Measurements from ENCODE around the gene FBXO41.

FBXO41 gene

DNA sequence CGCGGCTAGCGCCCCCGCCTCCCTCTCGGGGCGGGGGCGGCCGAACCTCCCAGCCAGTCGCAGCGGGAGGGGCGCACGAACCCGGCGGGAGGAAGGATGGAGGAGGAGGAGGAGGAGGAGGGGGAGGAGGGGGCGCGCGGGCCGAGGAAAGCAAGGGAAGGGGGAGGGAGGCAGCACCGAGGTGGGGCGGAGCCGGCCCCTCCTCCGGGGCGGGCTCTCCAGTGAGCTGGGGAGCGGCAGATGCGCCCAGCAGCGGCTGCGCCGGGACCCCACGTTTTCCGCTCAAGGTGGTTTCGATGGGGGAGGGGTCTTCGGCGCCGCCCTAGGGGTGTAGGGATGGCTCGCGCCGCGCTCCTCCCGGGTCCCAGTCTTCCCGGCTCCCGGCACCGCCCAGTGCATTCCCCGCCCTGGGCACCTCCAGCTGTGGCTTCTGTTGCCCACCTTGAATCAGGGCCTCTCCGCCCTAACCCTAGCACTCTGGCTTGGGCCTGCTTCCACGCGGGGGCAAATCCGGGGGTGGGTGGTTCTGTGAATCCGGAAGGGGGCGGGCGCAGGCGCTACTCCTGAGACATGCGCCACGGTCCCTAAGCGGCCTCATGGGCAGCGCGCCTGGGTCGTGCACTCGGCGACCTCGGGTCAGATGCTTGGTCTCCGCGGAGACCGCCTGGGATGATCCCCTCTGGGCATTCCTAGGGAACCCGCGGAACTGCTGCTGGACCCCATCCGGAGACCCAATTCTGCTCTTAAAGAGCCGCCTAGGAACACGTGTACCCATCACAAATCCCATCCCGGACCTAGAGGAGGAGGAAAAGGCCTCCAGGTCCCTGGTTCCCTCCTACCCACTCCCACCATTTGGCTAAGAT lies at the start of gene FBXO41:
TSS of gene FBXO41 (minus strand) at position 183 of the 863 bp plus-strand sequence. CDS start 14,848 bp downstream, outside the sequence.
- Mint-ChIP-seq H3K27me3 (ENCODE audit: low read depth) (peaks cover 18% of the 10 kb centered on the region), H3K9me3 (no peaks in the 10 kb centered on the region), H3K4me1 (ENCODE audit: low read depth) (peaks cover 12% of the 10 kb centered on the region), H3K4me3 (peak within 1 kb of the TSS; percentile 81), H3K27ac (peak within 1 kb of the TSS; percentile 27), H3K36me3 (ENCODE audit: low read depth) (no peaks in the 10 kb centered on the region)
- peak; percentile 73 for DNase-seq (ENCODE audit: low spot score)

DNA sequence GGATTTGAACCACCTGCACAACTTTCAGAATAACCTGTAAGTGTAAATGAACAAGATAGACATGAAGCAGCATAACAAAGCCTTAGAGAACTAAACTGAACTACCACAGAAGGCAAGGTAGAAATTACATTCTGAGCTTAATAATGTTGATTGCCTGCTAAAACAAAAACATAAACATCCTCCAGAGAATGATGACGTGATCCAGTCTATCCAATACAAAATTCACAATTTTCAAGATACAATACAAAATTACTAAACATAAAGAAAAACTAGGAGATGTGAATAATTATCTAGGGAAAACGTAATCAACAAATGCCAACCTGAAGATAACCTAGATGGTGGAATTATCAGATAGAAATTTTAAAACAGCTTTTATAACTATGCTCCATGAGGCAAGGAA lies 49.8 kb upstream of the FBXO41 start:
- Mint-ChIP-seq H3K4me3 (no peak overlapping the region), H3K36me3 (ENCODE audit: low read depth) (no peaks in the 10 kb centered on the region), H3K4me1 (ENCODE audit: low read depth) (peaks cover 3% of the 10 kb centered on the region), H3K27me3 (ENCODE audit: low read depth) (peaks cover 16% of the 10 kb centered on the region), H3K9me3 (peaks cover 7% of the 10 kb centered on the region), H3K27ac (no peak overlapping the region)
- no peak for DNase-seq (ENCODE audit: low spot score)

DNA sequence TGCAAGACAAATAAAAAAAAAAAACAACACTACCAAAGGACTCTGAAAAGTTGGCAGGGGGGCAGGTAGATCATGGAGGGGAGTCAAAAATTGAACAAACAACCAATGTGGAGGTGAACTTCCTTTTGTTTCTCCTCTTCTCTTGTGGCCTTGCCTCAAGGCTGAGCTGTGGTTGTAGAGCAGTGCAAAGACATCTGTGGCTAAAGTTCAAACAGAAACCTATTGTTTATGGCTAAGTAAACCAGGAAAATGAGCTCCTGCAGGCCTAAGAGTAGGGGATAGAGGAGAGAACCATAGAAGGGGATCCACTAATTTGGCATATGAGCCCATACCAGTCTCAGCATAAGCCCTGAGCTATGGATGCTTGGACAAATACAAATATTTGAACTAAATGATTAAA lies 49.3 kb upstream of the FBXO41 start:
- Mint-ChIP-seq H3K27ac (no peak overlapping the region), H3K4me1 (ENCODE audit: low read depth) (peaks cover 3% of the 10 kb centered on the region), H3K36me3 (ENCODE audit: low read depth) (no peaks in the 10 kb centered on the region), H3K4me3 (no peak overlapping the region), H3K9me3 (peaks cover 7% of the 10 kb centered on the region), H3K27me3 (ENCODE audit: low read depth) (peaks cover 16% of the 10 kb centered on the region)
- DNase-seq (ENCODE audit: low spot score), result no peak

DNA sequence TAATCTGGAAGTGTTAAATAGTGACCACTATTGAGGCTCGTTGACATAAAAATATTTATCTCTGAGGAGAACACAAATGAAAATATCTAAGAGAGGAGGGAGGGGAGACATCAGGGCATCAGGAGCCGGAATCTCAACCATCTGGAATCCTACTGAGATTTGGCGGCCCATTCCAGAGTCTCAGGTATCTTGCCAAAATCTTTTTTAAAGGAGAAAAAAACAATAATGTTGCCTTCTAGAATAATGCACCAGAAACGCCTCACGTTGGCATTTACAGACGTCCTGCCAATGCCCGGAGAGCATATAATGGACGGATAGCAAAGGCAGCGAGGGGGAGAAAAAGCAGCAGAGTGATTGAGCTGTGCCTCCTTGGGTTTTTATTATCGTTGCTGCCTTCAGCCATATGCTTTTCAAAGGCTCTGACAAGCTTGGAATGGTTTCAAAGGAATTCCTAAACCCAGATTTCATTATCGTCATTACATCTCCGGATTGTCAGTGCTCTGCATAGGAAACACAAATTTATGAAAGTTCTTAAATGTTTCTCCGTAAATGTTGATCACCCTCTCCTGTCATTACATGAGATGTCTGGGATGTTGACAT lies 39.9 kb upstream of the FBXO41 start:
- Mint-ChIP-seq H3K27ac (no peak overlapping the region), H3K36me3 (ENCODE audit: low read depth) (no peaks in the 10 kb centered on the region), H3K27me3 (ENCODE audit: low read depth) (peaks cover 26% of the 10 kb centered on the region), H3K4me1 (ENCODE audit: low read depth) (no peaks in the 10 kb centered on the region), H3K9me3 (no peaks in the 10 kb centered on the region), H3K4me3 (no peak overlapping the region)
- DNase-seq (ENCODE audit: low spot score), result no peak

DNA sequence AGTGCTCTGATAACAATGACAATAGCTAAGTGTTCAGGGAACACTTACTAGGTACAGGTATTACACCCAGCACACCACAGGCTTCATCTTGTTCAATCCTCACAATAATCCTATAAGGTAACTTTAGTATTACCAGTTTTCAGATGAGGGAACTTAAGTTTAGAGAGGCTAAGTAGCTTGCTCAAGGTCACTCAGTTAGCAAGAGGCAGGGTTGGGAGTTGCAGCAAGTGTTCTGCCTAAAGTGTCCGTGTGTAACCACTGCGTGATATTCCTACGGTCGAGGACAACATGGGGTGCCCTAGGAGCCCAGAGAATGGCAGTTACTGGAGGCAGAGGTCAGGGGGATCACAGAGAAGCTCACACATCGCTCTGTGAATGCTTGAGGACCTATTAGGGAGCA lies 39.3 kb upstream of the FBXO41 start:
- no peaks in the 10 kb centered on the region for H3K9me3 Mint-ChIP-seq
- H3K4me3 Mint-ChIP-seq, result no peak overlapping the region
- H3K36me3 Mint-ChIP-seq (ENCODE audit: low read depth), result no peaks in the 10 kb centered on the region
- peaks cover 26% of the 10 kb centered on the region for H3K27me3 Mint-ChIP-seq (ENCODE audit: low read depth)
- DNase-seq (ENCODE audit: low spot score), result no peak
- no peak overlapping the region for H3K27ac Mint-ChIP-seq
- no peaks in the 10 kb centered on the region for H3K4me1 Mint-ChIP-seq (ENCODE audit: low read depth)

DNA sequence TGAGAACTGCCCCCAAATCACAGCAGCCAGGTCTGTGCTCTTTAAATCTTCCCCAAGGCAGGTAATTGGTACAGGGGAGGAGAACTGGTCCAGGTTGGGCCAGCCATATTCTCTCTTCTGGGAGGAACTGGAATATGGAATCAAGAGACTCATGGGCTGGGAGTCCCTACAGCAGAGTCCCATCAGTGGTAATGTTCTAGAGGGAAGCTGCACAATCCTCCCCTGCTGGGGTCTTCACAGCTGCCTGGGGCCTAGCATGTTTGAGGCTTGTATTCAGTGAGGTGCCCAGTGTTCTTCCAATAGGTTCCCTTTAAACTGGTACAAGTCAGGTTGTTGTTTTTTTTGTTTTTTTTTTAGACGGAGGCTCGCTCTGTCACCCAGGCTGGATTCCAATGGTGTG lies 30.2 kb upstream of the FBXO41 start:
- Mint-ChIP-seq H3K27me3 (ENCODE audit: low read depth) (peaks cover 9% of the 10 kb centered on the region), H3K4me1 (ENCODE audit: low read depth) (no peaks in the 10 kb centered on the region), H3K27ac (no peak overlapping the region), H3K9me3 (no peaks in the 10 kb centered on the region), H3K4me3 (no peak overlapping the region), H3K36me3 (ENCODE audit: low read depth) (no peaks in the 10 kb centered on the region)
- no peak for DNase-seq (ENCODE audit: low spot score)

- no peaks in the 10 kb centered on the region for H3K36me3 Mint-ChIP-seq (ENCODE audit: low read depth)
- no peak overlapping the region for H3K4me3 Mint-ChIP-seq
- no peaks in the 10 kb centered on the region for H3K9me3 Mint-ChIP-seq
- no peak overlapping the region for H3K27ac Mint-ChIP-seq
- no peaks in the 10 kb centered on the region for H3K4me1 Mint-ChIP-seq (ENCODE audit: low read depth)
- no peak for DNase-seq (ENCODE audit: low spot score)
- peaks cover 10% of the 10 kb centered on the region for H3K27me3 Mint-ChIP-seq (ENCODE audit: low read depth)
These were observed 23.4 kb upstream of the FBXO41 start for GRCh38 chr2:73307720-73308119.

DNA sequence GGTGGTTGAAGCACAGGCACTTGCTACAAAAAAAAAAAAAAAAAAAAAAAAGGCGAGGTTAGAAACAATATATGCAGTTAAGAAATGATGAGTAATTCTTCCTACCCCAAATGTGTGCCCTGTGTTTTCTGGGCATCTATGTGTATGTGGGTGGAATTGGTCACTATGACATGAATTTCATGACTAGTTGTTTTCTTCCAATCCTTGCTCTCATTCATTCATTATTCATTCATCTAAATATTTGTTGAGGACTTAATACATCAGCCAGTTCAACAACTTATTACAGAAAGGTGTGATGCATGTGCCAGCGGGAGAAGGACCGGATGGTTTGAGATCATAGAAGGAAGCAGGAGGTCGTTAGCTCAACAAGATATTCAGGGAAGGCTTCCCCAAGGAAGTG lies 17.4 kb upstream of the FBXO41 start:
- H3K27me3 Mint-ChIP-seq (ENCODE audit: low read depth), result peaks cover 38% of the 10 kb centered on the region
- H3K4me1 Mint-ChIP-seq (ENCODE audit: low read depth), result no peaks in the 10 kb centered on the region
- no peak overlapping the region for H3K27ac Mint-ChIP-seq
- H3K9me3 Mint-ChIP-seq, result no peaks in the 10 kb centered on the region
- no peak for DNase-seq (ENCODE audit: low spot score)
- H3K4me3 Mint-ChIP-seq, result no peak overlapping the region
- H3K36me3 Mint-ChIP-seq (ENCODE audit: low read depth), result no peaks in the 10 kb centered on the region

- H3K36me3 Mint-ChIP-seq (ENCODE audit: low read depth), result no peaks in the 10 kb centered on the region
- no peaks in the 10 kb centered on the region for H3K4me1 Mint-ChIP-seq (ENCODE audit: low read depth)
- no peak overlapping the region for H3K27ac Mint-ChIP-seq
- no peak for DNase-seq (ENCODE audit: low spot score)
- no peak overlapping the region for H3K4me3 Mint-ChIP-seq
- H3K27me3 Mint-ChIP-seq (ENCODE audit: low read depth), result peaks cover 44% of the 10 kb centered on the region
- no peaks in the 10 kb centered on the region for H3K9me3 Mint-ChIP-seq
These were observed 16.6 kb upstream of the FBXO41 start for GRCh38 chr2:73300926-73301325.

DNA sequence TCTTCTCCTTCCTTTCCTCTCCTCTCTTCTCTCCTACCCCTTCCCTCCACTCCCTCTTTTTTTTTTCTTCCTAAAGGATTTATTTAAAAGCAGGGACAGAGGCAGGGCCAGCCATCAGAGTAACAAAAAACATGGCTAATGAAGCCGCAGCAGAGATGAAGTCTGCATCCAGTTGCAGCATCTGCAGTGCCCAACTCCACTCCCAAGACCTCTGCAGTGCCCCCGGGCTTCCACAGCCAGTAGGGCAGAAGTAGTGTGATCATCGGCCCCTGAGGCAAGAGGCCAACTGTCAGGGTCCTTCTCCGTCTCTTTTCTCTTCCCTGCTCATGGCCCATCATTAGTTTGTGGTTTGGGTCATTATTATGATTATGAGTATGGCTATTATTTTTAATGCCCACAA lies 13.3 kb upstream of the FBXO41 start:
- no peaks in the 10 kb centered on the region for H3K4me1 Mint-ChIP-seq (ENCODE audit: low read depth)
- no peak overlapping the region for H3K27ac Mint-ChIP-seq
- H3K36me3 Mint-ChIP-seq (ENCODE audit: low read depth), result no peaks in the 10 kb centered on the region
- no peaks in the 10 kb centered on the region for H3K9me3 Mint-ChIP-seq
- H3K4me3 Mint-ChIP-seq, result no peak overlapping the region
- DNase-seq (ENCODE audit: low spot score), result no peak
- H3K27me3 Mint-ChIP-seq (ENCODE audit: low read depth), result peaks cover 57% of the 10 kb centered on the region

GRCh38 chr2:73297151-73297559 lies 12.9 kb upstream of the FBXO41 start:
- no peak overlapping the region for H3K4me3 Mint-ChIP-seq
- no peaks in the 10 kb centered on the region for H3K9me3 Mint-ChIP-seq
- no peak for DNase-seq (ENCODE audit: low spot score)
- H3K36me3 Mint-ChIP-seq (ENCODE audit: low read depth), result no peaks in the 10 kb centered on the region
- no peak overlapping the region for H3K27ac Mint-ChIP-seq
- H3K27me3 Mint-ChIP-seq (ENCODE audit: low read depth), result peaks cover 58% of the 10 kb centered on the region
- no peaks in the 10 kb centered on the region for H3K4me1 Mint-ChIP-seq (ENCODE audit: low read depth)

DNA sequence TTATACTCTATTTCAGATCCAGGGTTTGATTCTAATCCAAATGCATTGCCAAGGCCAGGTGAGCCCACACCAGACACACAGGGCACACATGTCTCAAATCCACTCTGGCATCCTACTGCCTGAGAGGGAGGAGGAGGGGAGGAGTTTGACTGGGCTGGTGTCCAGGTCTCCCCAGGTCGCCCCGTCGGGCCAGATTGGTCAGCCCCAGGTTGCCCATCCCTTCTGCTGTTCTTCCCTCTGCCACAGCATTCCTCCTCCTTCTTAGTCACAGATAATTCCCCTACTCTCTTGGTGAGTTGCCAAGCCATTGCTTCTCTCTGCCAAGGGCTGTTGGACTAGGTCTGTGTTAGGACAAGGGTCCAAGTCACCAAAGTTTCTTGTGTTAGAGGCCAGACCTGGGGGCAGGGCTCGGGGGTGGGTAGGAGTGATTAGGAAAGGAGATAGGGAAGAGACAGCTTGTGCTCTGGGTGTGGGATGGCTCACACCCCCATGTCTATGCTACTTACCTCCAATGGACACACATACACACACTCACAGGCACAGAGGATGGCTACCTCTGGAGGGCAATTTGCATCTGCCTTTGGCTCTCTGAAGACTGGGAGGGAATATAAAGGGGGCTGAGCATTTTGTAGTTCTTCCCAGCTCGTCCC lies 11.6 kb upstream of the FBXO41 start:
- H3K27ac Mint-ChIP-seq, result no peak overlapping the region
- DNase-seq (ENCODE audit: low spot score), result no peak
- no peaks in the 10 kb centered on the region for H3K36me3 Mint-ChIP-seq (ENCODE audit: low read depth)
- peaks cover 60% of the 10 kb centered on the region for H3K27me3 Mint-ChIP-seq (ENCODE audit: low read depth)
- peaks cover 2% of the 10 kb centered on the region for H3K4me1 Mint-ChIP-seq (ENCODE audit: low read depth)
- no peaks in the 10 kb centered on the region for H3K9me3 Mint-ChIP-seq
- H3K4me3 Mint-ChIP-seq, result no peak overlapping the region

DNA sequence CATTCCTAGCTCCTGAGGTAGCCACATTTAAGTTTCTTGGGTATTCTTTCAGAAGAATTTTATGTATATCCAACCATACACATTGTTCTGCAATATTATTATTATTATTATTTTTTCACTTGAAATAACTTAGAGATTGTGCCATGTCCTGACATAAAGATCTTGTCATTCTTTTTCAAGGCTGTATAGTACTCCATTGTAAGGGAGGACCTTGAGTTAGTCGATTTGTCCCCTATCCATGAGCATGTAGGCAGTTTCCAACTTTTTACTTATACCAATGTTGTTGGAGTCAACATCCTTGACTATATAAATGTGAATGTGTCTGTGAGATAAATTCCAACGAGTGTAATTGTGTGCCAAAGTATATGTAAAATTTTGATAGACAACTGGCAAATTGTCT lies 10.0 kb upstream of the FBXO41 start:
- peak overlapping the region; percentile 11 for H3K4me3 Mint-ChIP-seq

DNA sequence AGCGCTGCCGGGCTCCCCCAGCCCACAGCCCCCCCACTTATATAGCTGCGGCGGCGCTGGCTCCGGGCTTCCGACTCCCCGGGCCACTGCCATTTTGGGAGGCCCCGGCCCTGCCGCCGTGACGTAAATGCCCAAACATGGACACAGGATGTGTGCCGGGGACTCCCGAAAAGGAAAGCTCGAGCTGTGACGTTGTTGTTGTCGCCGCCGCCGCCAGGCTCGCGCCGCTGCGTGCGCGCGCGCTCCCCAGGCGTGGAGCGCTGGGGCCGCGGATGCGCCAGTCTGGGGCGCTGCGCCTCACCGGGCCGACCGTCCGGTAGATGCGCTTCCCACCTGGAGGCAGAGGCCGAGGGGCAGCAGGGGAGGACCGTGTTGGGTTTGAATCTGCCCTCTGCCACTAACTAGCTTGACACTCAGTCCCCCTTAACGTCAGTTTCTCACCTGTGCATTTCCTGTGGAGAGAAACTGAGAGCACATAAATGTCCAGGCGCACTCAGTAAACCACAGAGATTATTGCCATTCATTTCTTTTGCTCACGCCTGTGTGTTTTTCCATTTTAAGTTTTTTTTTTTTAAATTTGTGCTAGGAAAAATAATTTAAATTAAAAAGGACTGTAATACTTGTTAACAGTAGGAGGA lies 9.4 kb upstream of the FBXO41 start, which contains the start of gene EGR4:
TSS of gene EGR4 (minus strand) at position 15 of the 638 bp plus-strand sequence. CDS start 231 bp downstream, outside the sequence.
- H3K36me3 Mint-ChIP-seq (ENCODE audit: low read depth), result no peaks in the 10 kb centered on the region
- DNase-seq (ENCODE audit: low spot score), result peak; percentile 92
- H3K27ac Mint-ChIP-seq, result no peak within 1 kb of the TSS
- H3K4me1 Mint-ChIP-seq (ENCODE audit: low read depth), result peaks cover 4% of the 10 kb centered on the region
- peak within 1 kb of the TSS; percentile 70 for H3K4me3 Mint-ChIP-seq
- no peaks in the 10 kb centered on the region for H3K9me3 Mint-ChIP-seq
- H3K27me3 Mint-ChIP-seq (ENCODE audit: low read depth), result peaks cover 79% of the 10 kb centered on the region

More for the DNA sequence above, 10.0 kb upstream of the FBXO41 start:
- Mint-ChIP-seq H3K4me1 (ENCODE audit: low read depth) (peaks cover 4% of the 10 kb centered on the region), H3K27me3 (ENCODE audit: low read depth) (peaks cover 74% of the 10 kb centered on the region), H3K9me3 (no peaks in the 10 kb centered on the region), H3K36me3 (ENCODE audit: low read depth) (no peaks in the 10 kb centered on the region), H3K27ac (no peak overlapping the region)
- DNase-seq (ENCODE audit: low spot score), result no peak

Measured in T-helper 2 cell treated with Interferon-gamma antibody and Interleukin-4, amounts not matched to agents 5 μg/mL and 100 μg/mL, for 36 hours (primary cell).